ENCODE results near the gene STAT6.

STAT6 gene

DNA sequence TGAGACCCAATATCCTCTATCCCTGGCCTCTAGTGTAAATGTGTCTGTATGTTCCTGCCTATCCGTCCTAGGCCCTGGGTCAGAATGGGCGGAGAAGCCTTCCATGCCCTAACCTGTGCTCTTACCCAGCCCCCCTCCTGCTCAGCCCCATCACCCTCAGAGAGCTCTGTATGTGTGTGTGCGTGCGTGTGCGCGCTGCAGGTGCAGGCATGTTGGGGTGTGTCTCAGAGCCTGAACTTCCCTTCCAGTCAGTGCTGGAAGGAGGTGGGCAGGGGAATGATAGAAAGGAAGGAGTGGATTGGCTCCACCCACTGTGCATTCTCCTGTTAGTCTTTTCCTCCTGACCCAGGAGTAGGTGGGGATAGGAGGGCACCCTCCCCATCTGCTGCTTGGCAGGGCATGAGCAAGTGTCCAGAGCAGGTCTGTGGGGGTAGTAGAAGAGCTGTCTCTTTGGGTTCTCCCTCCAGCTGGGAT, 15.0 kb downstream of the STAT6 start:
- intact Hi-C loops (cut with DNase I; ENCODE audit: low total_unique reads) = no loop called here
- peaks cover 6 to 50% (median 37%) of the 10 kb centered on the region in 4 donors for H3K4me1 ChIP-seq
- no peak overlapping the region for H3K4me3 ChIP-seq
- H3K36me3 ChIP-seq = peaks cover 76 to 92% (median 86%) of the 10 kb centered on the region in 3 donors
- H3K27me3 ChIP-seq = no peaks in the 10 kb centered on the region
- H3K27ac ChIP-seq = peak overlapping the region; percentile 12 to 91
- DNase-seq = no peak
- TF ChIP-seq, protein P1, sequence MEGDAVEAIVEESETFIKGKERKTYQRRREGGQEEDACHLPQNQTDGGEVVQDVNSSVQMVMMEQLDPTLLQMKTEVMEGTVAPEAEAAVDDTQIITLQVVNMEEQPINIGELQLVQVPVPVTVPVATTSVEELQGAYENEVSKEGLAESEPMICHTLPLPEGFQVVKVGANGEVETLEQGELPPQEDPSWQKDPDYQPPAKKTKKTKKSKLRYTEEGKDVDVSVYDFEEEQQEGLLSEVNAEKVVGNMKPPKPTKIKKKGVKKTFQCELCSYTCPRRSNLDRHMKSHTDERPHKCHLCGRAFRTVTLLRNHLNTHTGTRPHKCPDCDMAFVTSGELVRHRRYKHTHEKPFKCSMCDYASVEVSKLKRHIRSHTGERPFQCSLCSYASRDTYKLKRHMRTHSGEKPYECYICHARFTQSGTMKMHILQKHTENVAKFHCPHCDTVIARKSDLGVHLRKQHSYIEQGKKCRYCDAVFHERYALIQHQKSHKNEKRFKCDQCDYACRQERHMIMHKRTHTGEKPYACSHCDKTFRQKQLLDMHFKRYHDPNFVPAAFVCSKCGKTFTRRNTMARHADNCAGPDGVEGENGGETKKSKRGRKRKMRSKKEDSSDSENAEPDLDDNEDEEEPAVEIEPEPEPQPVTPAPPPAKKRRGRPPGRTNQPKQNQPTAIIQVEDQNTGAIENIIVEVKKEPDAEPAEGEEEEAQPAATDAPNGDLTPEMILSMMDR (IDR thresholded peaks at IDR 0.05) = no peak
- H3K9me3 ChIP-seq = no peaks in the 10 kb centered on the region

- H3K36me3 ChIP-seq = peaks cover 75 to 90% (median 88%) of the 10 kb centered on the region in 3 donors
- H3K4me1 ChIP-seq = peaks cover 8 to 57% (median 44%) of the 10 kb centered on the region in 4 donors
- no peaks in the 10 kb centered on the region for H3K9me3 ChIP-seq
- no peaks in the 10 kb centered on the region for H3K27me3 ChIP-seq
- TF ChIP-seq, protein P1 (IDR thresholded peaks at IDR 0.05) = no peak
- intact Hi-C loops (cut with DNase I; ENCODE audit: low total_unique reads) = loop anchor here (2.0 kb wide), 1 partner anchor 15 kb away; the partner anchor contains the start of gene STAT6
- H3K4me3 ChIP-seq = no peak overlapping the region
- DNase-seq = no peak
- peak overlapping the region; percentile 91 to 99 for H3K27ac ChIP-seq
These were observed 15.7 kb downstream of the STAT6 start for GRCh38 chr12:57095440-57095839.

- peaks cover 8 to 62% (median 45%) of the 10 kb centered on the region in 4 donors for H3K4me1 ChIP-seq
- peak overlapping the region in 1 of 2 donors; percentile 12 for H3K4me3 ChIP-seq
- intact Hi-C loops (cut with DNase I; ENCODE audit: low total_unique reads) = loop anchor here (2.0 kb wide), 1 partner anchor 16 kb away; the partner anchor contains the start of gene STAT6
- no peak for DNase-seq
- peaks cover 66 to 81% (median 79%) of the 10 kb centered on the region in 3 donors for H3K36me3 ChIP-seq
- H3K27me3 ChIP-seq = no peaks in the 10 kb centered on the region
- H3K9me3 ChIP-seq = no peaks in the 10 kb centered on the region
- peak overlapping the region; percentile 91 to 99 for H3K27ac ChIP-seq
- TF ChIP-seq, protein P1 (IDR thresholded peaks at IDR 0.05) = no peak
These were observed 16.7 kb downstream of the STAT6 start for GRCh38 chr12:57094208-57095160.

- Histone ChIP-seq H3K27ac (peak overlapping the region; percentile 91 to 99), H3K4me3 (peak overlapping the region; percentile 5 to 12), H3K9me3 (no peaks in the 10 kb centered on the region), H3K27me3 (no peaks in the 10 kb centered on the region), H3K4me1 (peaks cover 8 to 62% (median 45%) of the 10 kb centered on the region in 4 donors), H3K36me3 (peaks cover 57 to 72% (median 70%) of the 10 kb centered on the region in 3 donors)
- intact Hi-C loops (cut with DNase I; ENCODE audit: low total_unique reads) = loop anchor here (2.0 kb wide), 1 partner anchor 17 kb away; the partner anchor contains the start of gene STAT6
- peak; percentile 77 to 94 for DNase-seq
- TF ChIP-seq, protein P1 (IDR thresholded peaks at IDR 0.05) = peak; percentile 38
These were observed 17.6 kb downstream of the STAT6 start for GRCh38 chr12:57093415-57094207.

GRCh38 chr12:57092876-57093414, 18.2 kb downstream of the STAT6 start:
- Histone ChIP-seq H3K36me3 (peaks cover 50 to 65% (median 64%) of the 10 kb centered on the region in 3 donors), H3K9me3 (no peaks in the 10 kb centered on the region), H3K4me3 (peak overlapping the region in 1 of 2 donors; percentile 1), H3K27ac (peak overlapping the region; percentile 91 to 99), H3K27me3 (no peaks in the 10 kb centered on the region), H3K4me1 (peaks cover 8 to 62% (median 48%) of the 10 kb centered on the region in 4 donors)
- TF ChIP-seq, protein P1 (IDR thresholded peaks at IDR 0.05) = no peak
- intact Hi-C loops (cut with DNase I; ENCODE audit: low total_unique reads) = no loop called here
- no peak for DNase-seq

Measured in tibial artery (tissue), 4 donors.